ENCODE measurements around the gene MBD1. TPM values are rescaled to one million over a fixed set of nuclear protein-coding genes. Genes with fewer than 3 reads are reported as not detected.
"Not testable (repeated sequence)": the region's sequence is repeated elsewhere in the genome, so short reads cannot be mapped to it uniquely, and the experiment has no call there.

MBD1 gene
- polyA plus RNA-seq, 2 donors = 32.5 to 34.8 TPM

DNA sequence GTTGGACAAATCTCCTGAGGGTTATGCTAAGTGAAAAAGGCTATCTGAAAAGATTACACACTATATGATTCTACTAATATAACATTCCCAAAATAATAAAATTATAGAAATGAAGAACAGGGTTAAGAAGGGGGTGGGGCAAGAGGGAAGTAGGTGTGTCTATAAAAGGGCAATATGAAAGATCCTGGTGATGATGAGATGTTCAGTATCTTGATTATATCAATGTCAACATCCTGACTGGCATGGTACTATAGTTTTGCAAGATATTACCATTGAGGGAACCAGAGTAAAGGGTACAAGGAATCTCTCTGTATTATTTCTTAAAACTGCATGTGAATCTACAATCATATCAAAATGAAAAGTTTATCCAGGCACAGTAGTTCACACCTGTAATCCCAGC is 31.7 kb downstream of the MBD1 start:
- Histone ChIP-seq H3K36me3 (ENCODE audit: control insufficient read depth in 2 of 2, insufficient read depth in 2 of 2, low read length in 1 of 2) (no peaks in the 10 kb centered on the region), H3K4me3 (ENCODE audit: low read depth in 1 of 2, low read length in 2 of 2) (no peak overlapping the region), H3K9me3 (ENCODE audit: control insufficient read depth in 2 of 2, insufficient read depth in 1 of 2, low read depth in 1 of 2, low read length in 1 of 2) (peaks cover 0 to 2% of the 10 kb centered on the region in 2 donors), H3K27ac (ENCODE audit: low read depth in 2 of 2, low read length in 1 of 2) (no peak overlapping the region), H3K27me3 (ENCODE audit: control insufficient read depth in 1 of 2, insufficient read depth in 2 of 2, low read length in 2 of 2) (no peaks in the 10 kb centered on the region), H3K4me1 (ENCODE audit: control insufficient read depth in 2 of 2, insufficient read depth in 2 of 2, low read length in 1 of 2) (no peaks in the 10 kb centered on the region)

DNA sequence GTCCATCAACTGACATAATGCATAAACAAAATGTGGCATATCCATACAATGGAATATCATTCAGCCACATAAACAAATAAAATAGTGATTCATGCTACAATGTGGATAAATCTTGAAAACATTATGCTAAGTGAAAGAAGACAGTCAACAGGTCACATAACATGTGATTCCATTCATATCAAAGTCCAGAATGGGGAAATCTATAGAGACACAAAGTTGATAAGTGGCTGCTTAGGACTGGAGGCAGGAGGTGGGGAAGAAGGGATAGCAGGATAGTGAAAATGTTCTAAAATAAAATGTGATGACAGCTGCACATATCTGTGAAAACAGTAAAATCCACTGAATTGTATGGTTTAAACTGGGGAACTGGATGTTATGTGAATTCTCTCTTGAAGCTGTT is 33.8 kb downstream of the MBD1 start:
- Histone ChIP-seq H3K4me1 (ENCODE audit: control insufficient read depth in 2 of 2, insufficient read depth in 2 of 2, low read length in 1 of 2) (no peaks in the 10 kb centered on the region), H3K9me3 (ENCODE audit: control insufficient read depth in 2 of 2, insufficient read depth in 1 of 2, low read depth in 1 of 2, low read length in 1 of 2) (peaks cover 0 to 2% of the 10 kb centered on the region in 2 donors), H3K4me3 (ENCODE audit: low read depth in 1 of 2, low read length in 2 of 2) (no peak overlapping the region), H3K27ac (ENCODE audit: low read depth in 2 of 2, low read length in 1 of 2) (no peak overlapping the region), H3K36me3 (ENCODE audit: control insufficient read depth in 2 of 2, insufficient read depth in 2 of 2, low read length in 1 of 2) (no peaks in the 10 kb centered on the region), H3K27me3 (ENCODE audit: control insufficient read depth in 1 of 2, insufficient read depth in 2 of 2, low read length in 2 of 2) (no peaks in the 10 kb centered on the region)

DNA sequence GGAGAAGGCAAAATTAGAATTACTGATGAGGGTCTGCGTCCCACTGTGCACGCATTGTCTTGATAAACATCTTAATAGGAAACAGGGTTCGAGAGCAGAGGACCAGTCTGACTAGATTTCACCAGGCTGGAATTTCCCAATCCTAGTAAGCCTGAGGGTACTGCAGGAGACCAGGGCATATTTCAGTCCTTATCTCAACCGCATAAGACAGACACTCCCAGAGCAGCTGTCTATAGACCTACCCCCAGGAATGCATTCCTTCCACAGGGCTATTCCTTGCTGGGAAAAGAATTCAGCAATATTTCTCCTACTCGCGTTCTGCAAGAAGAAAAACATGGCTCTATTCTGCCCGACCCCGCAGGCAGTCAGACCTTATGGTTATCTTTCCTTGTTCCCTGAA is 39.6 kb downstream of the MBD1 start:
- not testable (repeated sequence) for H3K9me3 ChIP-seq (ENCODE audit: control insufficient read depth in 2 of 2, insufficient read depth in 1 of 2, low read depth in 1 of 2, low read length in 1 of 2); H3K27me3 ChIP-seq (ENCODE audit: control insufficient read depth in 1 of 2, insufficient read depth in 2 of 2, low read length in 2 of 2); H3K4me3 ChIP-seq (ENCODE audit: low read depth in 1 of 2, low read length in 2 of 2); H3K4me1 ChIP-seq (ENCODE audit: control insufficient read depth in 2 of 2, insufficient read depth in 2 of 2, low read length in 1 of 2); H3K36me3 ChIP-seq (ENCODE audit: control insufficient read depth in 2 of 2, insufficient read depth in 2 of 2, low read length in 1 of 2); H3K27ac ChIP-seq (ENCODE audit: low read depth in 2 of 2, low read length in 1 of 2)
- 80 to 87% methylated on average over 8 of the region's 8 CpGs for WGBS, 2 donors

DNA sequence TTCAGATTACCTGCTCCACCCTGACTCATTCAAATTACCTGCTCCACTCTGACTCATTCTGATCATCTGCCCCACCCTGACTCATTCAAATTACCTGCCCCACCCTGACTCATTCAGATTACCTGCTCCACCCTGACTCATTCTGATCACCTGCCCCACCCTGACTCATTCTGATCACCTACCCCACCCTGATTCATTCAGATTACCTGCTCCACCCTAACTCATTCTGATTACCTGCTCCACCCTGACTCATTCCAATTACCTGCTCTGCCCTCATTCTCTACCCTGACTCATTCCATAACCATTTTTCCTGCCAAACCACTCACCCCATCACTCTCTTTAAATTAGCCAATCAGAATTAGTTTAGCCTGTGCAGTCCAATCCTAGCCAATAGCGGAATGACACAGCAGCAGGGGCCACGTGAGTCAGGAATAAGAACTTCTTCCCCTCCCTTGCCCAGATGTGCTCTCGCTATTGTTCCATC is 41.2 kb downstream of the MBD1 start:
- H3K27me3 ChIP-seq (ENCODE audit: control insufficient read depth in 1 of 2, insufficient read depth in 2 of 2, low read length in 2 of 2) = no peaks in the 10 kb centered on the region
- H3K4me1 ChIP-seq (ENCODE audit: control insufficient read depth in 2 of 2, insufficient read depth in 2 of 2, low read length in 1 of 2) = no peaks in the 10 kb centered on the region
- 74 to 81% methylated on average over 3 of the region's 3 CpGs for WGBS, 2 donors
- peak overlapping the region; percentile 5 to 76 for H3K27ac ChIP-seq (ENCODE audit: low read depth in 2 of 2, low read length in 1 of 2)
- no peak overlapping the region for H3K4me3 ChIP-seq (ENCODE audit: low read depth in 1 of 2, low read length in 2 of 2)
- H3K36me3 ChIP-seq (ENCODE audit: control insufficient read depth in 2 of 2, insufficient read depth in 2 of 2, low read length in 1 of 2) = no peaks in the 10 kb centered on the region
- no peaks in the 10 kb centered on the region for H3K9me3 ChIP-seq (ENCODE audit: control insufficient read depth in 2 of 2, insufficient read depth in 1 of 2, low read depth in 1 of 2, low read length in 1 of 2)

DNA sequence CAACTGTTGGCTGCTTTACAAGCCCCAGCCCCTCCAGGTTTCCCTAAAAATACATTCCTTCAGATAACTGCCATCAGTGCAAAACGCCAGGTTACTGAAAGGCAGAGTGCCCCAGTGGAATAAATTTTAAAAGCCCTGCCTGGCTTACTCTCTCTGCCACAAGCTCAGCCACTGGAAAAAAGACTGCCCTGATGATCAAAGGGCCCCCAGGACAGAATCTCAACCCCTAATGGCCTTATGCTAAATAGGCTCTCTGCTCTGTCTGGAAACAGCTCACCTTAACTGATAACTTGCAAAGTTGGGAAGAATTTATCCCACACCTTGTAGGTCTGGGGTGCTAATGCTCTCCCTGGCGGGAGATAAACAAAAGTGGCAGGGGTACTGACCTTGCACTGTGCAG is 48.9 kb downstream of the MBD1 start:
- H3K36me3 ChIP-seq (ENCODE audit: control insufficient read depth in 2 of 2, insufficient read depth in 2 of 2, low read length in 1 of 2) = no peaks in the 10 kb centered on the region
- no peaks in the 10 kb centered on the region for H3K9me3 ChIP-seq (ENCODE audit: control insufficient read depth in 2 of 2, insufficient read depth in 1 of 2, low read depth in 1 of 2, low read length in 1 of 2)
- no peak overlapping the region for H3K27ac ChIP-seq (ENCODE audit: low read depth in 2 of 2, low read length in 1 of 2)
- no peaks in the 10 kb centered on the region for H3K4me1 ChIP-seq (ENCODE audit: control insufficient read depth in 2 of 2, insufficient read depth in 2 of 2, low read length in 1 of 2)
- H3K27me3 ChIP-seq (ENCODE audit: control insufficient read depth in 1 of 2, insufficient read depth in 2 of 2, low read length in 2 of 2) = no peaks in the 10 kb centered on the region
- 62 to 72% methylated on average over 2 of the region's 2 CpGs for WGBS, 2 donors
- H3K4me3 ChIP-seq (ENCODE audit: low read depth in 1 of 2, low read length in 2 of 2) = no peak overlapping the region

DNA sequence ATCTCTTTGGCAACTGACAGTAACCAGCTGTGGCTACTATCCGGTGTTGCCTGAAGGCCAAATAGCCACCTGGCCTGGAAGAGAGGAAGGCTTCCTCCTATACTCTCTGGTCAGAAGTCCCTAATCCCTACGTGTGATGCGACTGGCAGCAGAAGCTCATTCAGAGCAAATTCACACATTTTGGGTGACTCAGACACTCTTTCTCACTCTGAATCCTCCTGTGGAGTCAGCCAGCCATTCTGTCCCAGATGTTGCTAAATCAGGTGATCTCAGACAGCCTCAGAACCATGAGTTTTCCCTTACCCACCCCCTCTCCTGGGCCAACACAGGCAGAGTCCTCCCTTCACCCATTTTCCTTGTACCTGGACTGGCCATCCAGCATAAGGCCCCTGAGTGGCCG is 49.7 kb downstream of the MBD1 start:
- Histone ChIP-seq H3K4me3 (ENCODE audit: low read depth in 1 of 2, low read length in 2 of 2) (no peak overlapping the region), H3K4me1 (ENCODE audit: control insufficient read depth in 2 of 2, insufficient read depth in 2 of 2, low read length in 1 of 2) (no peaks in the 10 kb centered on the region), H3K9me3 (ENCODE audit: control insufficient read depth in 2 of 2, insufficient read depth in 1 of 2, low read depth in 1 of 2, low read length in 1 of 2) (no peaks in the 10 kb centered on the region), H3K27ac (ENCODE audit: low read depth in 2 of 2, low read length in 1 of 2) (no peak overlapping the region), H3K36me3 (ENCODE audit: control insufficient read depth in 2 of 2, insufficient read depth in 2 of 2, low read length in 1 of 2) (no peaks in the 10 kb centered on the region), H3K27me3 (ENCODE audit: control insufficient read depth in 1 of 2, insufficient read depth in 2 of 2, low read length in 2 of 2) (no peaks in the 10 kb centered on the region)
- WGBS, 2 donors = 65 to 66% methylated on average over 4 of the region's 4 CpGs

DNA sequence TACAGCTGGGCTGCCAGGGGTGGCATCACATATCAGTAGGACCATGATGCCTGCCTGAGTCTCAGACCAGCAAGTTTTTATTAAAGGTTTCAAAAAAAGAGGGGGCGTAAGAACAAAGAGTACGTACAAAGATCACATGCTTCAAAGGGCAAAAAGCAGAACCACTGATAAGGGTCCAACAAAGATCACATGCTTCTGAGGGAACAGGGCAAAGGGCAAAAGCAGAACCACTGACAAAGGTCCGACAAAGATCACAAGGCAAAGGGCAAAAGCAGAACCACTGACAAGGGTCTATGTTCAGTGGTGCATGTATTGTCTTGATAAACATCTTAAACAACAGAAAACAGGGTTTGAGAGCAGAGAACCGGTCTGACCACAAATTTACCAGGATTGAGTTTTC is 61.1 kb downstream of the MBD1 start:
- H3K27me3 ChIP-seq (ENCODE audit: control insufficient read depth in 1 of 2, insufficient read depth in 2 of 2, low read length in 2 of 2); H3K36me3 ChIP-seq (ENCODE audit: control insufficient read depth in 2 of 2, insufficient read depth in 2 of 2, low read length in 1 of 2); H3K4me3 ChIP-seq (ENCODE audit: low read depth in 1 of 2, low read length in 2 of 2); H3K27ac ChIP-seq (ENCODE audit: low read depth in 2 of 2, low read length in 1 of 2); H3K4me1 ChIP-seq (ENCODE audit: control insufficient read depth in 2 of 2, insufficient read depth in 2 of 2, low read length in 1 of 2); H3K9me3 ChIP-seq (ENCODE audit: control insufficient read depth in 2 of 2, insufficient read depth in 1 of 2, low read depth in 1 of 2, low read length in 1 of 2): not testable (repeated sequence)
- 87 to 91% methylated on average over 4 of the region's 4 CpGs for WGBS, 2 donors

Other genes with a start within 250 kb of the MBD1 start
- gene MYO5B, start 86.4 kb downstream of the MBD1 start, polyA plus RNA-seq = 10 to 100 TPM; 35.3 to 38.5 TPM
- gene CFAP53, start 15.0 kb downstream of the MBD1 start, polyA plus RNA-seq = under 1 TPM; 0.13 to 0.33 TPM
- 10 to 100 TPM; 51.1 to 81.5 TPM for gene CXXC1, start 6.2 kb upstream of the MBD1 start, polyA plus RNA-seq
- 1 to 10 TPM; 2.4 to 3.1 TPM for gene SKA1, start 93.5 kb upstream of the MBD1 start, polyA plus RNA-seq

Measured in esophagus (tissue), 2 donors.